HG03097 (cell line): ENCODE results near the gene CLN3.
"Not testable (repeated sequence)": the region's sequence is repeated elsewhere in the genome, so short reads cannot be mapped to it uniquely, and the experiment has no call there.

Source experiments
- ATAC-seq: cut with Tn5 transposase; IDR thresholded peaks from one replicate; pipeline ENCODE4 v1.9.1; 2021; ENCODE audit not compliant: unreplicated experiment, low FRiP score

Gene CLN3

GRCh38 chr16:28495098-28495793, 3.4 kb upstream of the CLN3 start:
- no peak for ATAC-seq

GRCh38 chr16:28494121-28494851, 2.4 kb upstream of the CLN3 start, which contains the start of gene APOBR:
Gene APOBR, plus strand, starts transcription at chr16:28494643. Its CDS starts 39 bp downstream, at chr16:28494682.
- peak; percentile 38 for ATAC-seq

GRCh38 chr16:28492511-28492910, 637 bp upstream of the CLN3 start:
- ATAC-seq, result no peak

- no peak for ATAC-seq
These were observed 474 bp downstream of the CLN3 start for GRCh38 chr16:28491230-28491969.

- no peak for ATAC-seq
These were observed 5.6 kb downstream of the CLN3 start for GRCh38 chr16:28486266-28486665.

- not testable (repeated sequence) for ATAC-seq
These were observed 8.5 kb downstream of the CLN3 start for GRCh38 chr16:28483361-28483760.

- ATAC-seq, result no peak
These were observed 9.8 kb downstream of the CLN3 start for GRCh38 chr16:28482026-28482425.

GRCh38 chr16:28478506-28479180, 13.2 kb downstream of the CLN3 start:
- ATAC-seq, result no peak

GRCh38 chr16:28477311-28477920, 14.5 kb downstream of the CLN3 start:
- no peak for ATAC-seq

- no peak for ATAC-seq
These were observed 16.7 kb downstream of the CLN3 start for GRCh38 chr16:28475221-28475620.

GRCh38 chr16:28473714-28474265, 18.1 kb downstream of the CLN3 start:
- ATAC-seq, result no peak

- ATAC-seq, result not testable (repeated sequence)
These were observed 44.8 kb downstream of the CLN3 start for GRCh38 chr16:28447081-28447480.

- ATAC-seq, result not testable (repeated sequence)
These were observed 45.5 kb downstream of the CLN3 start for GRCh38 chr16:28446388-28446787.

GRCh38 chr16:28443943-28444342, 47.9 kb downstream of the CLN3 start:
- ATAC-seq, result not testable (repeated sequence)

GRCh38 chr16:28438899-28439298, 53.0 kb downstream of the CLN3 start:
- not testable (repeated sequence) for ATAC-seq

GRCh38 chr16:28435340-28435739, 56.5 kb downstream of the CLN3 start:
- ATAC-seq, result not testable (repeated sequence)
